GM19395 (cell line): ENCODE measurements around the gene UFSP1.
"Not testable (repeated sequence)": the region's sequence is repeated elsewhere in the genome, so short reads cannot be mapped to it uniquely, and the experiment has no call there.

Experiments used
- ATAC-seq: cut with Tn5 transposase; IDR thresholded peaks from one replicate; pipeline ENCODE4 v1.9.1; 2021; ENCODE audit warnings: mild to moderate bottlenecking, moderate library complexity; ENCODE audit not compliant: unreplicated experiment

The UFSP1 gene

DNA sequence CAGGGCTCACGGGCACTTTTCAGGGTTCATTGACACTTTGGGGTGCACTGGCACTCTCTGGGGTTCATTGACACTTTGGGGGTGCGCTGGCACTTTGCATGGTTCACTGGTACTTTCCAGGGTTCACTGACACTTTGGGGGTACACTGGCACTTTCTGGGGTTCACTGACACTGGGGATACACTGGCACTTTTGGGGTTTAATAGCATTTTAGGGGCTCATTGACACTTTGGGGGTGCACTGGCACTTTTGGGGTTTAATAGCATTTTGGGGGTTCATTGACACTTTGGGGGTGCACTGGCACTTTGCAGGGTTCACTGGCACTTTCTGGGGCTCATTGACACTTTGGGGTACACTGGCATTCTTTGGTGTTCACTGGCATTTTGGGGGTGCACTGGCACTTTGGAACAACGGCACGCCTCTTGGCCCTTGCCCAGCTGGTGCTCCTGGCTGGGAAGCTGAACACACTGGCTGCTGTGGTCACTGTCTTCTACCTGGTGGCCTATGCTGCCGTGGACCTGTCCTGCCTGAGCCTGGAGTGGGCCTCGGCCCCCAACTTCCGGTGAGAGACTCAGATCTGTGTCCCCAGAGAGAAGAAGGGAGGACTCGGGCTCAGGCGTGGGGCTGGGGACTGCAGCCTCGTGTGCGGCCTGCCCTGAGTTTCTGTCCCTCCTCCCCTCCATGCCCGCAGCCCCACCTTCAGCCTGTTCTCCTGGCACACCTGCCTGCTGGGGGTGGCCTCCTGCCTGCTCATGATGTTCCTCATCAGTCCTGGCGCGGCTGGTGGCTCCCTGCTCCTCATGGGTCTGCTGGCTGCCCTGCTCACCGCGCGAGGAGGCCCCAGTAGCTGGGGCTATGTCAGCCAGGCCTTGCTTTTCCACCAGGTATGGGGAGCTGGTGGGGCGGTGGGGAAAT, 28.6 kb downstream of the UFSP1 start:
- no peak for ATAC-seq

GRCh38 chr7:100859856-100860255, 29.7 kb downstream of the UFSP1 start:
- no peak for ATAC-seq

DNA sequence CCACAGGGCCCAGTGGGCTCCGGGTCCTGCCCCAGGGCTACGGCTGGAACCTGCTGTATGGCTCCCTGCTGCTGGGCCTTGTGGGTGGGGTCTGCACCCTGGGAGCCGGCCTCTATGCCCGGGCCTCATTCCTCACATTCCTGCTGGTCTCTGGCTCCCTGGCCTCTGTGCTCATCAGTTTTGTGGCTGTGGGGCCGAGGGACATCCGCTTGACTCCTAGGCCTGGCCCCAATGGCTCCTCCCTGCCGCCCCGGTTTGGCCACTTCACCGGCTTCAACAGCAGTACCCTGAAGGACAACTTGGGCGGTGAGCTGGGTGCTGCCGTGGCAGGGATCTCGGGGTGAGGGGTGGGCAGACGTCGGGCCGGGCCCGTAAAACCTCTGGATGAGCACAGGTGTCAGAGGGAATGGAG, 32.6 kb downstream of the UFSP1 start:
- ATAC-seq = no peak

- ATAC-seq = no peak
These were observed 34.0 kb downstream of the UFSP1 start for GRCh38 chr7:100855515-100855914.

DNA sequence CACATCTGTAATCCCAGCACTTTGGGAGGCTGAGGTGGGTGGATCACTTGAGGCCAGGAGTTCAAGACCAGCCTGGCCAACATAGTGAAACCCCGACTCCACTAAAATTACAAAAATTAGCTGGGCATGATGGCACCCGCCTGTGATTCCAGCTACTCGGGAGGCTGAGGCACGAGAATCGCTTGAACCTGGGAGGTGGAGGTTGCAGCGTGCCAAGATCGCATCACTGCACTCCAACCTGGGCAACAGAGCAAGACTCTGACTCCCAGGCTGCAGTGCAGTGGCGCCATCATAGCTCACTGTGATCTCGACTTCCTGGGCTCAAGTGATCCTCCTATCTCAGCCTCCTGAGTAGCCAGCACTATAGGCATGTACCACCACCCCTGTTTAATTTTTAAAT, 34.6 kb downstream of the UFSP1 start:
- not testable (repeated sequence) for ATAC-seq

DNA sequence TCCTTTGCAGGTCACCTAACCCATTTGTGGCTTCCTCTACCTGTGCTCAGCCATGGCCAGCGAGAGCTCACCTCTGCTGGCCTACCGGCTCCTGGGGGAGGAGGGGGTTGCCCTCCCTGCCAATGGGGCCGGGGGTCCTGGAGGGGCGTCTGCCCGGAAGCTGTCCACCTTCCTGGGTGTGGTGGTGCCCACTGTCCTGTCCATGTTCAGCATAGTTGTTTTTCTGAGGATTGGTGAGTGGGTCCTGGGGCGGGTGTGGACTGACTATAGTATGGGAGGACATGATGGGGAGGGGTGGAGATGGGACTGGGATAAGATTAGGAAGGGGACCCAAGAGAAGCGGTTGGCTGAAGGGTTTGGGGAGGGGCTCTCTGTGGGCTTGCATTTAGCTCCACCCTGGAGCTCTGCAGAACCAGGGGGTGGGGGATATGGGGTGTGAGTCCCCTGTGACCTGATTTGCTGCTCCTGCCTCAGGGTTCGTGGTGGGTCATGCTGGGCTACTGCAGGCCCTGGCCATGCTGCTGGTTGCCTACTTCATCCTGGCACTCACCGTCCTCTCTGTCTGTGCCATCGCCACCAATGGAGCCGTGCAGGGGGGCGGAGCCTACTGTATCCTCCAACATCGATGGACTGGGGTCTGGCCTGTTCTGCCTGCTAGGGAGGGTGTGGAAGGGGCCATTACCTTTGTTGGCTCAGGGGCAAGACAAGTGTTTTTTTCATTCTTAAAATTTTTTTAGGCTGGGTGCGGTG, 35.2 kb downstream of the UFSP1 start:
- no peak for ATAC-seq

- peak; percentile 92 for ATAC-seq
These were observed 37.3 kb downstream of the UFSP1 start, which contains the start of gene SLC12A9 for GRCh38 chr7:100852048-100852872. Gene SLC12A9 (plus strand): TSS chr7:100852713. CDS start chr7:100854198, 1,485 bp downstream.

GRCh38 chr7:100847360-100847759, 42.2 kb downstream of the UFSP1 start:
- no peak for ATAC-seq

DNA sequence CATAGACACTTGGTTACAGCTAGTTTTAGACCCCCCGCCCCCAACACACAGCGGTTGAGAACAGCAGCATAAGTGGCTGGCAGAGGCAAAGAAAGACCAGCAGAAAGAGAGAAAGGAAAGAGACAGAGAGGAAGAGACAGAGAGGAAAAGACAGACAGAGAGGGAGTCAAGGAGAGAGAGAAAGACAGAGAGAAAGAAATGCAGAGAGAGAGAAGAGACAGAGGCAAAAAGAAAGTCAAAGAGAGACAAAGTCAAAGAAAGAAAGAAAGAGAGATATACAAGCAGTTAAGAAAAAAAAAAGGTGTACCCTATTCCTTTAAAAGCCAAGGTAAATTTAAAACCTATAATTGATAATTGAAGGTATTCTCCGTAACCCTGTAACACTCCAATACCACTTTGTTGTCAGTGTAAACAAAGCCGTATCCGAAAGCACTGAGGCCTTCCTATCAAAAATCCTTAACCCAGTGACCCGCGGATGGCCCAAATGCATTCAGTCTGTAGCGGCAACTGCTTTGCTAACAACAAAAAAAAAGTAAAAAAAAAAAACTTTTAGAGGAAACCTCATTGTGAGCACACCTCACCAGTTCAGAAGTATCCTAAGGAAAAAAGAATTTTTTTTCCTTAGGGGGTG, 48.9 kb downstream of the UFSP1 start:
- ATAC-seq = no peak

GRCh38 chr7:100839361-100839760, 50.2 kb downstream of the UFSP1 start:
- ATAC-seq = no peak
